HL-60 (cell line): ENCODE data around the gene FOLR2.

Experiments
- DNase-seq, 2 experiments: peaks; one replicate each; pipeline ENCODE4 v3.0.0-alpha.2; 2010 to 2020; ENCODE audit warnings: low read depth in 1 of 2, low spot score in 1 of 2
- H3K27ac ChIP-seq: fragments of 250-450 bp; sonication (Bioruptor Pico); replicated peaks from 2 replicates; pipeline ENCODE4 v1.5.1; 2020; ENCODE audit warnings: mild to moderate bottlenecking, moderate library complexity
- H3K27me3 ChIP-seq: fragments of 250-450 bp; sonication (Bioruptor Pico); 2 replicates; pipeline ENCODE4 v1.5.1; 2021; ENCODE audit warnings: mild to moderate bottlenecking, moderate library complexity; ENCODE audit not compliant: insufficient read depth, poor library complexity, severe bottlenecking
- H3K4me3 ChIP-seq: replicated peaks from 2 replicates; pipeline ENCODE4 v1.5.1; 2011; ENCODE audit warnings: mild to moderate bottlenecking, control low read depth, low read length; ENCODE audit not compliant: insufficient read depth
- CTCF ChIP-seq: IDR thresholded peaks from one replicate; pipeline ENCODE4 v1.5.1; 2011; ENCODE audit warnings: low read length, control low read depth, inconsistent platforms; ENCODE audit not compliant: insufficient read depth
- GABPA ChIP-seq: IDR thresholded peaks from 2 replicates; pipeline ENCODE4 v1.6.1; 2012; ENCODE audit warnings: low read depth
- POLR2AphosphoS5 ChIP-seq: IDR thresholded peaks from 2 replicates; pipeline ENCODE4 v1.6.1; 2012; ENCODE audit warnings: low read depth
- REST ChIP-seq: IDR thresholded peaks from 2 replicates; pipeline ENCODE4 v1.6.1; 2012; ENCODE audit warnings: low read depth; ENCODE audit not compliant: insufficient replicate concordance
- SPI1 ChIP-seq: IDR thresholded peaks from 2 replicates; pipeline ENCODE4 v1.6.1; 2012; ENCODE audit warnings: low read depth, mild to moderate bottlenecking, borderline replicate concordance

The FOLR2 gene

GRCh38 chr11:72222106-72222891 lies 5.7 kb downstream of the FOLR2 start:
- Histone ChIP-seq H3K4me3 (peak overlapping the region; percentile 75), H3K27ac (peak overlapping the region; percentile 91), H3K27me3 (no peaks in the 10 kb centered on the region)
- no peak for TF ChIP-seq POLR2AphosphoS5
- TF ChIP-seq GABPA: no peak
- no peak for TF ChIP-seq REST
- no peak for TF ChIP-seq SPI1
- TF ChIP-seq CTCF: no peak
- DNase-seq: no peak

GRCh38 chr11:72222907-72223614 lies 6.5 kb downstream of the FOLR2 start:
- Histone ChIP-seq H3K27me3 (no peaks in the 10 kb centered on the region), H3K4me3 (peak overlapping the region; percentile 75), H3K27ac (peak overlapping the region; percentile 91)
- peak; percentile 81 to 97 for DNase-seq
- TF ChIP-seq SPI1: 0 out of 2 replicates have a peak, but pooled peaks have one; percentile 1
- no peak for TF ChIP-seq GABPA

- DNase-seq: peak in 1 of 2 experiments; percentile 54
- Histone ChIP-seq H3K4me3 (peak overlapping the region; percentile 75), H3K27me3 (no peaks in the 10 kb centered on the region), H3K27ac (peak overlapping the region; percentile 91)
- TF ChIP-seq GABPA (no peak), CTCF (no peak), SPI1 (no peak), REST (no peak), POLR2AphosphoS5 (no peak)
These were observed 7.3 kb downstream of the FOLR2 start for GRCh38 chr11:72223615-72224563.
